Spinal cord (tissue), 10 donors: Measurements from ENCODE around the gene DNAJC10. TPM values are rescaled to one million over a fixed set of nuclear protein-coding genes. Genes with fewer than 3 reads are reported as not detected.

Experiments used
- DNase-seq, 6 donors: peaks; one replicate each; pipeline versions ENCODE4 v3.0.0 to v3.0.0-alpha.2; 2013 to 2015; ENCODE audit warnings: low spot score in 6 of 6, low read depth in 4 of 6
- H3K27ac ChIP-seq: one replicate; pipeline ENCODE4 v1.5.1; 2013; ENCODE audit warnings: low read depth, low read length, control low read depth
- H3K27me3 ChIP-seq: one replicate; pipeline ENCODE4 v1.6.1; 2013; ENCODE audit warnings: low read length; ENCODE audit not compliant: control insufficient read depth, insufficient read depth
- H3K36me3 ChIP-seq: one replicate; pipeline ENCODE4 v1.6.1; 2013; ENCODE audit warnings: low read length; ENCODE audit not compliant: control insufficient read depth, insufficient read depth
- H3K4me1 ChIP-seq: one replicate; pipeline ENCODE4 v1.6.1; 2013; ENCODE audit warnings: low read length; ENCODE audit not compliant: control insufficient read depth, insufficient read depth
- H3K4me3 ChIP-seq: one replicate; pipeline ENCODE4 v1.5.1; 2013; ENCODE audit warnings: low read depth, low read length, control low read depth
- H3K9me3 ChIP-seq: one replicate; pipeline ENCODE4 v1.6.1; 2013; ENCODE audit warnings: low read length; ENCODE audit not compliant: control insufficient read depth, insufficient read depth
- WGBS: methylation state at CpG from one replicate; pipeline ENCODE4 v1.1.5; 2013; ENCODE audit warnings: missing lambda C conversion rate; ENCODE audit not compliant: insufficient coverage; 5-methylcytosine and 5-hydroxymethylcytosine counted together
- long read RNA-seq, 4 donors: transcript quantifications; one replicate each; lab custom pipeline, GENCODE V29; 2026
- polyA plus RNA-seq, 2 donors: library from polyadenylated mRNA; unstranded; fragments of 120-200 nt; gene quantifications; one replicate each; pipeline ENCODE4 v1.2.1, GENCODE V29; 2013; ENCODE audit not compliant: insufficient read length in 2 of 2
- total RNA-seq, 2 donors: library from RNA; depleted of rRNA in 1 of 2; stranded (reverse); fragments of 120-200 nt in 1 of 2; fragments of >200 nt in 1 of 2; gene quantifications; one replicate each; pipeline versions ENCODE4 v1.2.3 to v1.2.4, GENCODE V29; 2013 to 2014
- donor health status: healthy.

Gene DNAJC10, protein sequence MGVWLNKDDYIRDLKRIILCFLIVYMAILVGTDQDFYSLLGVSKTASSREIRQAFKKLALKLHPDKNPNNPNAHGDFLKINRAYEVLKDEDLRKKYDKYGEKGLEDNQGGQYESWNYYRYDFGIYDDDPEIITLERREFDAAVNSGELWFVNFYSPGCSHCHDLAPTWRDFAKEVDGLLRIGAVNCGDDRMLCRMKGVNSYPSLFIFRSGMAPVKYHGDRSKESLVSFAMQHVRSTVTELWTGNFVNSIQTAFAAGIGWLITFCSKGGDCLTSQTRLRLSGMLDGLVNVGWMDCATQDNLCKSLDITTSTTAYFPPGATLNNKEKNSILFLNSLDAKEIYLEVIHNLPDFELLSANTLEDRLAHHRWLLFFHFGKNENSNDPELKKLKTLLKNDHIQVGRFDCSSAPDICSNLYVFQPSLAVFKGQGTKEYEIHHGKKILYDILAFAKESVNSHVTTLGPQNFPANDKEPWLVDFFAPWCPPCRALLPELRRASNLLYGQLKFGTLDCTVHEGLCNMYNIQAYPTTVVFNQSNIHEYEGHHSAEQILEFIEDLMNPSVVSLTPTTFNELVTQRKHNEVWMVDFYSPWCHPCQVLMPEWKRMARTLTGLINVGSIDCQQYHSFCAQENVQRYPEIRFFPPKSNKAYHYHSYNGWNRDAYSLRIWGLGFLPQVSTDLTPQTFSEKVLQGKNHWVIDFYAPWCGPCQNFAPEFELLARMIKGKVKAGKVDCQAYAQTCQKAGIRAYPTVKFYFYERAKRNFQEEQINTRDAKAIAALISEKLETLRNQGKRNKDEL
- total RNA-seq (100 to 1,000 TPM in 1 of 2 donors, 10 to 100 TPM in 1; 91.8 to 142 TPM), polyA plus RNA-seq (10 to 100 TPM; 62.9 to 79.3 TPM)
- long read RNA-seq, donor 1, full-length matches to known transcripts, result 8 of 21 reads
- long read RNA-seq, donor 1, partial matches to known transcripts, result 13 of 21 reads
- long read RNA-seq, donor 1, other reads (novel, unspliced or antisense), result 0 of 21 reads
- long read RNA-seq, donor 2, full-length matches to known transcripts, result 2 of 2 reads
- long read RNA-seq, donor 2, partial matches to known transcripts, result 0 of 2 reads
- long read RNA-seq, donor 2, other reads (novel, unspliced or antisense), result 0 of 2 reads
- long read RNA-seq, donor 3, result 0 reads
- long read RNA-seq, donor 4, full-length matches to known transcripts, result 3 of 31 reads
- long read RNA-seq, donor 4, partial matches to known transcripts, result 28 of 31 reads
- long read RNA-seq, donor 4, other reads (novel, unspliced or antisense), result 0 of 31 reads

DNA sequence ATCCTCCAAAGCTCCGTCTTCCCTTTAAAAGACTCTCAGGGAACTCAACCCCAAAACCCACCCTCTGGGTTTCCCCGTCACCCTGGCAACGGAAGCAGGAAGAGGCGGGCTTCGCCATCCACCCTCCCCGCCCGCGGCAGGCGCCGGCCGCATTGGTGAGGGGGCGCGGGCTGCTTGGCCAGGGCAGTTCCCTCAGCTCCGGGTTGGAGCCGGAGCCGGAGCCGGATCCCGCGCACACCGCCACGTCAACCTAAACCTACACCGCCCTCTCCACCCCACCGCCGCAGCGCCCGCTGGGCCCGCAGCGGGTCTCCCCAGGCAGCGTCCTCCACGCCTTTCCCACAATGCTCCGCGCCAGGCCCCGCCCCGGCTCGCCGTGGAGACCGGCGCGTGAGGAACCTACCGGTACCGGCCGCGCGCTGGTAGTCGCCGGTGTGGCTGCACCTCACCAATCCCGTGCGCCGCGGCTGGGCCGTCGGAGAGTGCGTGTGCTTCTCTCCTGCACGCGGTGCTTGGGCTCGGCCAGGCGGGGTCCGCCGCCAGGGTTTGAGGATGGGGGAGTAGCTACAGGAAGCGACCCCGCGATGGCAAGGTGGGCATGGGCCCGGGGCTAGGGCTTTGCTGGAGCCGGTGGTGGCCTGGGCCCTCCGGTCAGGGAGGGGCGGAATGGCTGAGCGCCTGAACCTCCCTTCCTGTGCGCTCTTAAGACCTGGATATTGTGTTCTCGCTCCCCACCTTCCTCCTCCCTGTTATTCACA is at the start of gene DNAJC10:
Gene DNAJC10 (plus strand): TSS at position 366 of the 758 bp plus-strand sequence. CDS start 1,830 bp downstream, outside the sequence.
- under 1% methylated on average over 69 of the region's 69 CpGs for WGBS
- Histone ChIP-seq H3K27me3 (no peaks in the 10 kb centered on the region), H3K36me3 (no peaks in the 10 kb centered on the region), H3K9me3 (no peaks in the 10 kb centered on the region), H3K4me1 (peaks cover 3% of the 10 kb centered on the region), H3K27ac (peak within 1 kb of the TSS; percentile 72), H3K4me3 (peak within 1 kb of the TSS; percentile 74)
- peak; percentile 78 to 97 (median 84) for DNase-seq

DNA sequence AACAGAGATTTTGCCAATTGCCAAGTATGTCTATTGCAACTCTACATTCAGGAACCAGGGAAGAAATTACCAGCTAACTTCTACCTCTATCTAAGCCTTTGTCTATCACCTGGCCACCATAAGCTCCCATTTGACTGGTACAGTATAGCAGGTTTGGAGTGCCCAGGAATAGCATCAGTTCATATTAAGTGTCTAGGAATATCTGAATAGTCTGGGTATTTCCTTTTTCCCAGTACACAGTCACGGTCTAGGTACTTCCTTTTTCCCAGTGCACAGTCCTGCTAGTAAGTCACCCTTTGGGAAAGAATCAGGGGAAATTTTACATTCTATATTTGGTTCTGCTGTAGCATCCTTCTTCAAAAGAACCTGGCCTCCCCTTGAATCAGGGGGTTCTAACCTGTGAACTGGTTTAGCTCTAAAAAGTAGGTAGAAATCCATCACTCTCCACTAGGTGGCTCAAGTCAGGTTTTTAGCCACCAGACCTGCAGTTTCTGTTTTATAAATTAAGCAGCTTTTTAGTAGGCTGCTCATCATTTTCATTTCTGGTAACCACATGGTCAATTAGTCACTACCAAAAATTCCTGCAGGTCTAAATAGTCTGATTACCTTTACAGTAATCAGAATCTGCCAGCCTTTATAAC is 49.3 kb upstream of the DNAJC10 start:
- no CpG with 5 or more reads among the region's 1 CpG for WGBS
- Histone ChIP-seq H3K4me3 (no peak overlapping the region), H3K27ac (no peak overlapping the region), H3K4me1 (no peaks in the 10 kb centered on the region), H3K27me3 (no peaks in the 10 kb centered on the region), H3K9me3 (no peaks in the 10 kb centered on the region), H3K36me3 (no peaks in the 10 kb centered on the region)
- peak in 1 of 6 donors; percentile 21 for DNase-seq

DNA sequence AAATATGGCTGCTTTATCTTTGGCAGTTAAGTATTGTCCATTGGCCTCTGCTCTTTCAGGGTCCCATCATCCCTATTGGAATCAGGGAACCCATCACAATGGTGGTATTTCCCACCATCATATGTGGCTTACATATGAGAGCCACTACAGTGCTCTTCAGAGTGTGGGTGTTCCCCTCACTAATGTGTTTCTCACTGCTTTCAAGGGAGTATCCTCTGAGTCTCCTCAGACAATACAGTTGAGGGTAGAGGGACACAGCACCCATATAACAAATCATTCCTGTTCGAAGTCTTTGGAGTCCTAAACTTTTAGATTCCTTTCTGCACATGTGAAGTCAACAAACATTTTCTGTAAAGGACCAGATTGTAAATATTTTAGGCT is 48.8 kb upstream of the DNAJC10 start:
- Histone ChIP-seq H3K4me3 (no peak overlapping the region), H3K27me3 (no peaks in the 10 kb centered on the region)
- WGBS, result no CpG with 5 or more reads among the region's 1 CpG

DNA sequence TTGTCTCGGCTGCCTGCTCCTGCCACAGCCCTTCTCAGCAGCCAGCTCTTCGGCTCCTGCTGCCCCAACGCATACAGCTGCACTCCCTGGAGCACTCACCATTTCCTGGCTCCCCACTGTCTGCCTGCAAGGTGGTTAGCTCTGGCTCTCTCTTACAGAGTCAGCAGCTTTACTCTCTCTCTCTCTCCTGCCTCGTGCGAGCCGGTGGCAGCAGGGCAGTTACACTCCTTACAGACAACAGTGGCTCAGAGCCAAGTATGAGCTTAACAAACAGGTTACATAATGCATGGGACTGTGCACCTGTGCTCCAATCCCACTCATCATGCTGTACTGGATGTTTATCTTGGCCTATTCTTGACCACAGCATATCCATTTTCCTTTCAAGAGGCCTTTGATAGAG is 47.4 kb upstream of the DNAJC10 start:
- Histone ChIP-seq H3K36me3 (no peaks in the 10 kb centered on the region), H3K4me1 (no peaks in the 10 kb centered on the region), H3K27ac (no peak overlapping the region), H3K4me3 (no peak overlapping the region), H3K27me3 (no peaks in the 10 kb centered on the region), H3K9me3 (no peaks in the 10 kb centered on the region)
- WGBS, result 69% methylated on average over 6 of the region's 6 CpGs
- DNase-seq, result no peak

More for the DNA sequence above, 48.8 kb upstream of the DNAJC10 start:
- DNase-seq, result no peak
- no peaks in the 10 kb centered on the region for H3K4me1 ChIP-seq
- H3K36me3 ChIP-seq, result no peaks in the 10 kb centered on the region
- no peaks in the 10 kb centered on the region for H3K9me3 ChIP-seq
- H3K27ac ChIP-seq, result no peak overlapping the region

DNA sequence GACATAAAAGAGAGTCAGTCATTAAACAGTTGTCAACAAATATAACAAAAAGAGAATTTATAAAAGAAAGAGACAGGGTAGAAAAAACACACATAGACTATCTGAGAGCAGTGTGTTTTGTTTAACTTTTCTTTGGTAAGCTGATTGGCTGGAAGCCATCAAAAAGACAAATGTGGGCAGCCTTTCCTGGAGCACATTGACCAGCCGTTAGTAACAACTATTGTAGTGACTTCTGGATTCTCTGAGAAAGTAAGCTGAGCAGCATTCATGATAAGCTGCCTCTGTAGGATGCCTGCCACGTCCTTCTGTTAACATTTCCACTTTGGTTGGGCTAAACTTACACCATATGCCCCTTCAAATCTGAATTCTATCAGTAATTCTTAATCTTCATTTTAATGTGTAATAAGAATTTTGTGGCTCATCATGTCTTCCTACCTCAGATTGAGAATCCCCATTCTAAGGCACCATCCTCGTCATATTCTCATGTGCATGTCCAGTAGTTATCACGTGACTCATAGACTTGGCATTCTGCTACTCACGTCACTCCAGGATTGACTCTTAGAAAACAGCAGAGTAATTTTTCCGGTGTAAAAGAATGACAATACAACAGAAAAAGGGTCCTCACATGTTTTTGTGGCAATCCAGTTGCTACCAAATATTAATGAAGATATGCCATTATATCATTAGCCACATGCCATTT is 43.4 kb upstream of the DNAJC10 start:
- WGBS, result 80% methylated on average over 3 of the region's 6 CpGs
- Histone ChIP-seq H3K27ac (no peak overlapping the region), H3K9me3 (no peaks in the 10 kb centered on the region), H3K4me3 (no peak overlapping the region), H3K4me1 (no peaks in the 10 kb centered on the region), H3K36me3 (no peaks in the 10 kb centered on the region), H3K27me3 (no peaks in the 10 kb centered on the region)
- peak in 2 of 6 donors; percentile 25 to 63 for DNase-seq

DNA sequence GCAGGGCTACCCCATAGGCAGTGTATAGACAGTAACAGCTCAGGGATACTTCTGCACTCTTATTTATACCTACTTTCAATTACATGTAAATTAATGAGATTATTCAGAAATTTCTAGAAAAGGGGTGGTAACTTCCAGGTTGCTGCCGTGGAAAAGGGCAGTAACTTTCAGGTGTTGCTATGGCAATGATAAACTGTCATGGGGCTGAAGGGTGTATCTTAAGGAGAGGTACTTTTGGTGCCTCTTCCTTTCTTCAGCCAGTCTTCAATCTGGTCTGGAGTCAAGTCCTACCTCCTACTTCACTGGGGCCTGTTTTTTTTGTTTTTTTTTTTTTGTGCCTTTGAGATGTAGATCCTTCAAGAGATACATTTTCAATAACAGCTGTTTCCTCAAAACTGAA is 35.2 kb upstream of the DNAJC10 start:
- Histone ChIP-seq H3K36me3 (no peaks in the 10 kb centered on the region), H3K27ac (no peak overlapping the region), H3K9me3 (no peaks in the 10 kb centered on the region), H3K27me3 (no peaks in the 10 kb centered on the region), H3K4me1 (no peaks in the 10 kb centered on the region), H3K4me3 (no peak overlapping the region)
- no CpG with 5 or more reads among the region's 1 CpG for WGBS
- no peak for DNase-seq

DNA sequence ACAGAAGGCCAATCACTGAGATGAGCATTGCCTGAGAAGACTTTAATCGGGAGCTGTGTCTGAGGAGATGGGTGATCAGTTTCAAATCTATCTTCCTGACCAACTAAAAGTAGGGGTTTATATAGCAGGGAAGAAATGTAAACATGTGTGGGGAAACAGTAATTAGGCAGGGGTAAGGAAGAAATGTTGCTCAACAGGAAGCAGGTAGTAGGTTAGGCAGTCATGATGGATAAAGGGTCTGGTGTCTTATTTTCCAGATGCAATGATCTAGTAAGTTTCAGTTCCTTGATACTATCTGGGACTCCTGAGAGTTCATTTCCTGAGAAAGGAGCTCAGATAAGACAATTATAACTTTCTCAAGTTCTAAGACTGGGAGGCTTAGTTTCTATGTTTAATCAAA is 33.8 kb upstream of the DNAJC10 start:
- 75% methylated on average over 1 of the region's 1 CpG for WGBS
- Histone ChIP-seq H3K27ac (no peak overlapping the region), H3K4me3 (no peak overlapping the region), H3K36me3 (no peaks in the 10 kb centered on the region), H3K27me3 (no peaks in the 10 kb centered on the region), H3K9me3 (no peaks in the 10 kb centered on the region), H3K4me1 (no peaks in the 10 kb centered on the region)
- DNase-seq, result no peak

DNA sequence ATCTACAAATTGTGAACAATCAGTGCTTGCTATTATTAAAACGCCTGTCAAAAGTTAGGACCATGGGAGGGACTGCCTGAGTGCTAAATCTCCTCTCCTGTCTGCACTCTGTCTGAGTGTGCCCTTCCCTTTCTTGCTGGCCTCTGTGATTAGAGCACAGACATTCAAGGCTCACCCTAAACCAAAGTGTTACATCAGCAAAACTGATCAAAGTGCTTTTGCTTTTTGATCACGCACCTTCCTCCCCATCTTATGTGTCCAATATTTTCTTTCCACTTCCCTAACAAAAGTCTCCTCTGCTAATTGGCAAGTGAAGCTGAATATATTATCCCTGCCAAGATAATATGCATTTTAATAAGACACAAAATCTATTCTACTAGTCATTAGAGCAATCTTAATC is 30.5 kb upstream of the DNAJC10 start:
- Histone ChIP-seq H3K9me3 (no peaks in the 10 kb centered on the region), H3K27ac (no peak overlapping the region), H3K27me3 (no peaks in the 10 kb centered on the region), H3K36me3 (no peaks in the 10 kb centered on the region), H3K4me3 (no peak overlapping the region), H3K4me1 (no peaks in the 10 kb centered on the region)
- peak in 1 of 6 donors; percentile 41 for DNase-seq
- 83% methylated on average over 2 of the region's 2 CpGs for WGBS
